Stimulated activated CD4-positive, alpha-beta T cell treated with anti-CD3 and anti-CD28 coated beads, Interleukin-12 subunit alpha, Interleukin-12 subunit beta, amount 100 ng/mL, for 4 hours (primary cell): ENCODE measurements around the gene GIMAP4.
"Not testable (repeated sequence)": the region's sequence is repeated elsewhere in the genome, so short reads cannot be mapped to it uniquely, and the experiment has no call there.

Experiments
- DNase-seq: peaks from one replicate; pipeline ENCODE4 v3.0.0-alpha.2; 2020

GIMAP4 gene

DNA sequence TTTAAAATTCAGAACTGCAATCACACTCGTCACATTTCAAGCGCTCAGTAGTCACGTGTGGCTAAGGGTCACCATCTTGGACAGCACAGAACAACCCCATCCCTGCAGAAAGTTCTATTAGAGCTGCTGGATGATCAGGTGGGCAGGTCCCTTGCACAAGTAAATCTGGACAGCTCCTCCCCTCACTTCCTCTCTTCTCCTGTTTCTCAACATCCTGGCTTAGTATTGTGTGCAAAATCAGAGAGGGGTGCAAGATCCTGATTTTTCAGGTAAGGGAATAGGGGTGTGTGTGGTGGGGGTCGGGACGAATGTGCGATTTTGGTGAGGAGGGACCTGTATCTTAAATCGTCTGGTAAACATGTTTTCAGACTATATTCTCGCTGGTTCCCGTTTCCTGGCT lies at the start of gene GIMAP4:
Gene GIMAP4 (plus strand): TSS at position 222 of the 400 bp plus-strand sequence. CDS start 2,512 bp downstream, outside the sequence.
- no peak for DNase-seq

DNA sequence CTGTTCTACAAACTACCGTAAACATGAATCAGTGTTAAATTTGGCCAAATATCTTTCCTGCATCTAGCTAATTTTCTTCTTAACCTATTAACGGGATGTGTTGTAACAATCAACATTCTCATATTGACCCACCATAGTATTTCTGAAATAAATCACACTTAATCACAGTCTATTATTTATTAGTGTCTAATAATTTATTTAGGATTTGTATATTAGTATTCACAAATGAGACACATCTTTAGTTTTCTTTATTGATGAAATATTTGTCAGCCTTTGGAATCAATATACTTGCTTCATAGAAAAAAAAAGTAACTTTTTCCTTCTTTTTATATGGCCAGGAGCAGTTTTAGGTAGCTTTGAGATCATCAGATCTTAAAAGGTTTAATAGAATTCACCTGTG lies 47.9 kb upstream of the GIMAP4 start:
- no peak for DNase-seq

DNA sequence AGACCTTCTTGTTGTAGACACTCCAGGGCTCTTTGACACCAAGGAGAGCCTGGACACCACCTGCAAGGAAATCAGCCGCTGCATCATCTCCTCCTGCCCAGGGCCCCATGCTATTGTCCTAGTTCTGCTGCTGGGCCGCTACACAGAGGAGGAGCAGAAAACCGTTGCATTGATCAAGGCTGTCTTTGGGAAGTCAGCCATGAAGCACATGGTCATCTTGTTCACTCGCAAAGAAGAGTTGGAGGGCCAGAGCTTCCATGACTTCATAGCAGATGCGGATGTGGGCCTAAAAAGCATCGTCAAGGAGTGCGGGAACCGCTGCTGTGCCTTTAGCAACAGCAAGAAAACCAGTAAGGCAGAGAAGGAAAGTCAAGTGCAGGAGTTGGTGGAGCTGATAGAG lies 47.0 kb upstream of the GIMAP4 start:
- DNase-seq, result no peak

DNA sequence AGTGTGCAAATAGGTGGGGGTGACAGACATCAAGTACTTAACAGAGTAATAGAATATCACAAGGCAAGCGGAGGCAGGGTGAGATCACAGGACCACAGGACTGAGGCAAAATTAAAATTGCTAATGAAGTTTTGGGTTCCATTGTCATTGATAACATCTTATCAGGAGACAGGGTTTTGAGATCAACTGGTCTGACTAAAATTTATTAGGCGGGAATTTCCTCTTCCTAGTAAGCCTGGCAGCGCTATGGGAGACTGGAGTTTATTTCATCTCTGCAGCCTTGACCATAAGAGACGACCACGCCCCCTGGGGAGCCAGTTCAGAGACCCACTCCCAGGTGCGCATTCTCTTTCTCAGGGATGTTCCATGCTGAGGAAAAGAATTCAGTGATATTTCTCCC lies 44.3 kb upstream of the GIMAP4 start:
- DNase-seq, result not testable (repeated sequence)

DNA sequence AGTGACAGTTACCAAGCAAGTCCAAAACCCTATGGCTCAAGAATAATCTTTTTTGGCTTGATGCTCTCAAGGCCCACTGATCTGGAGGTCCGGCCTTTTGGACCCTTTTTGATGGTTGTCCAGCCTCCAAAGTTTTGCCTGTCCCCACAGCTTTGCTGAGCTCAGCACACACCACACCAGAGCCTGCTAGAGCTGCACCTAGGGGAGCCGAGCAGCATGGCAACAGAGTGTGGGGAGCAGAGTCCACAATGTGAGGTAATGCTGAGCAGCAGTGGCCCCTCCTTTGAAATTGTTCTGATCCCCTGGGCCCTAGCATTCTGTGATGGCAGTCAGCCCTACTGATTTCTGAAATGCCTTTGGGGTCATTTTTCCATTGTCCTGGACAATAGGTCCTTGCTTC lies 43.2 kb upstream of the GIMAP4 start:
- no peak for DNase-seq

DNA sequence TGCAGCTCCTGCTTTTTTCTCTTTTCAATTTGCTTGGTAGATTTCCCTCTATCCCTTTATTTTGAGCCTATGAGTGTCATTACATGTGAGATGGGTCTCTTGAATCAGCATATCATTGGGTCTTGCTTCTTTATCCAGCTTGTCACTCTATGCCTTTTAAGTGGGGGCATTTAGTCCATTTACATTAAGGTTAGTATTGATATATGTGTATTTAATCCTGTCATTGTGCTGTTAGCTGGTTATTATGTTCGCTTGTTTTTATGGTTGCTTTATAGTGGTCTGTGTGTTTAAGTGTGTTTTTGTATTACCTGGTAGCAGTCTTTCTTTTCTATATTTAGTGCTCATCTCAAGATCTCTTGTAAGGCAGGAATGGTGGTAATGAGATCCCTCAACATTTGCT lies 35.5 kb upstream of the GIMAP4 start:
- DNase-seq, result no peak

DNA sequence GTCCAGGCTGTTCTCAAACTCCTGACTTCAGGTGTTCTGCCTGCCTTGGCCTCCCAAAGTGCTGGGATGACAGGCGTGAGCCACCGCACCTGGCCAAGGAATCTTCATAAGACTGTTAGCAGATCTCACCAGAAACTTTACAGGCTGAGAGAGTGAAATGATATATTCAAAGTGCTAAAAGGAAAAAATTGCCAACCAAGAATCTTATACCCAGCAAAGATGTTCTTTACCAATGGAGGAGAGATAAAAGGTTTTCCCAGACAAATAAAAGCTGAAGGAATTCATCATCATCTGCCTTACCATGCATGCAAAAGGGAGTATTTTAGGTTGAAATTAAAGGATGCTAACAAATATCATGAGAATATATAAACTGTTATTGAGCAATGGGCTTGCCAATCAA lies 28.9 kb upstream of the GIMAP4 start:
- no peak for DNase-seq

DNA sequence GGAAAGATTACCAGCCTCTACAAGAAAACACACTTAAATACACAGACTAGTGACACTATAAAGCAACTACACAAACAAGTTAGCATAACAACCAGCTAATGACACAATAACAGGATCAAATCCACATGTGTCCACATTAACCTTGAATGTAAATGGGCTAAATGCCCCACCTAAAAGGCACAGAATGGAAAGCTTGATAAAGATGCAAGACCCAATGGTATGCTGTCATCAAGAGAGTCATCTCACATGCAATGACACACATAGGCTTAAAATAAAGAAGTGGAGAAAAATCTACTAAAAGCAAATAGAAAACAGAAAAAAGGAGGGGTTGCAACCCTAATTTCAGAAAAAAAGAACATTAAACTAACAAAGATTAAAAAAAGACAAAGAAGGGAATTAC lies 14.0 kb upstream of the GIMAP4 start:
- DNase-seq, result no peak

DNA sequence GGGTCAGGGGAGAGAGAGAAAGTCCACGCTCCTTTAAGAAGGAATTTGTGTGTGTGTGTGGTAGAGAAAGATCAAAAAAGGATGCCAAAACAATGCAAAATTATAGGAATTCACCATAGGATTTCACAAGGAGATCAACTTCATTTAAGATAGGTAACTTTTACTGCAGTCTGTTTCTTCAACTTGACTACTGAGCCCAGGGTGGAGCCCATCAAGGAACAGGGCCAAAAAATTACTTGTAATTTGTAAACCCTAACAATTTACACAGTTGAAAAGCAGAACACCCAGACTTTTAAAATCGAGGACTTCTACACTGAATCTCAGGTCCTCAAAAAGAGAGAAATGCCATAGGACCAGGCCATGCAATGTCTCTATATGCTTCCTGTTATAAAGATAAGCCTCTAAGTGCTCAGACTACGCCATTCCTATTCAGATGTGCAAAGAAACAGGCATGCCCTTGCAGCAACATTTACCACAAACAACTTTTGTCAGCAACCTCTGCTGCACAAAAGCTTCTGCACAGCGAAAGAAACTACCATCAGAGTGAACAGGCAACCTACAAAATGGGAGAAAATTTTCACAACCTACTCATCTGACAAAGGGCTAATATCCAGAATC lies 10.6 kb upstream of the GIMAP4 start:
- no peak for DNase-seq

DNA sequence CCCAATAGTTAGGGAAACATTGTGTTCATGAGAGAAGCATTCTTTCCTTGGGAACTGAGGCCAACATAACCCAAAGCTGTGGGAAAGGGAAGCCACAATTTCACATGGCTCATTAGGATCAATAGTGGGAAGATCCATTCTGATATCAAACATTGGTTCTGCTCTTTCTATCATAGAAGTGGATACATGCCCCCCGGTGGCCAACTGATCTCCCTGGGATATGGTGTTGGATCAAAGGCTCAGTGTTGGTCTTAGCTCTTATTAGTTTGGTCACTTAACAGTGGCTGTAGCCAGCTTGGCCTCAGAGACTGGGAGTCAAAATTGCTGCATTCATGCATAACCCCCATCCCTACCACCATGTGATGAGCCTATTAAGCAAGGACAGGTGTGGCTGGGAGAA lies 6.7 kb upstream of the GIMAP4 start:
- DNase-seq, result no peak

DNA sequence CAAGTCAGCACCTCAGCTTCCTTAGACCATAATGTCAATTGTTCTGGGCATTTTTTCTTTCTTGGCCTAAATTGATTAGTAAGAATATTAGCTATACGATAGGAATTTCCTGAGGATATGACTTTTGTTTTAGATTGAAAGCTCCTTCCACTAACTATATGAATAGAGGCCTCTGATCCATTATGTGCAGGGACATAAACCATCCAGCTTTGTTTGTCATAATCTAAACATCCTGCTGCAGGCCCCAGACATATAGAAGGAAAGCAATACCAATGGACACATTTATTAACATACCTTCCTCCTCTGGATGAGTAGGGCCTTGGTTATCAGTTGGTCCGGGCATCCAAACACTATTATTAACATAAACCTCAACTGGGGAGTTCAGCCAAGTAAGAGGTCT lies 4.3 kb upstream of the GIMAP4 start:
- no peak for DNase-seq

DNA sequence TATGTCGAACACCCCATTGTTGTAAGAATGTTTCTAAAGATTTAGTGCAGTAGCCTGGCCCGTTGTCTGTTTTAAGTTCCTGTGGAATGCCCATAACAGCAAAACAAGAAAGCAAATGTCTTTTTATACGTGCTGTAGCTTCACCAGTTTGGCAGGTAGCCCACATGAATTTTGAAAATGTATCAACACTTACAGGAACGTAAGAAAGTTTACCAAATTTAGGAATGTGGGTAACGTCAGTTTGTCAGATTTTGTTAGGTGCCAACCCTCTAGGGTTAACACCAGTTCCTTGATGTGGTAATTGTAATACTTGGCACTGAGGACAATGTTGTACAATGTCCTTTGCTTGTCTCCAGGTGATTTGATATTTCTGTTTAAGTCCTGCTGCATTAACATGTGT lies 3.2 kb upstream of the GIMAP4 start:
- DNase-seq, result no peak

DNA sequence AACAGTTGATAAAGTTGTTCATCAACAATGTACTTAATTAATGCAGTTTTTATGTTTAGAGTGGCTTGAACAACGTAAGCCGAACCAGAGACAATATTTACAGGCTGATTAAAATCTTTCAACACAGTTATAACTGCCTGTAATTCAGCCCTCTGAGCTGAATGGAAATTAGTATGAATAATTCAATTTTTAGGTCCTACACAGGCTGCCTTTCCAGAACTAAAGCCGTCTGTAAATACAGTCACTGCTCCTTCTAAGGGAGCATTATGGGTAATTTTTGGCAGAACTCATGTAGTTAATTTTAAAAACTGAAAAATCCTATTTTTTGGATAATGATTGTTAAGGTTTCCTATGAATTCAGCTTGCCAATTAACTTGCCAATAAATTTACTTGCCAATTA lies 2.6 kb upstream of the GIMAP4 start:
- no peak for DNase-seq

DNA sequence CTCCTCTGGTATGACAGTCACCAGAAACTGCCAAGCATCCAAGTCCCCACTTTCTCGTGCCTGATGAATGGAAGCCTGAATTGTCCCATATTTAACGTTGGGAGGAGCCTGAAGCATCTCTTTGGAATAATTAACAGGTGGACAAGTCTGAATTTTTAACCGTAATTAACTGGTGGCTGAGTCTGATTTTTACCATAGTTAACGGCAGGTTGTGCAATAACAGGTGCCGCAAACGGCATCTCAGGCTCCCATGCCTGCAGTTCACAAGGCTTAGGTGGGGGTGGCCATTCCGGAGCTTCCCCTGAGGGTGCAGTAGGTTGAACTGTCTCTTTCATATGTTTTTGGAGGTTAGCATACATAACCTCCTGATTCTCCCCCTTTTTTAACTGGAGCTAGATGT lies 2.0 kb upstream of the GIMAP4 start:
- DNase-seq, result no peak

DNA sequence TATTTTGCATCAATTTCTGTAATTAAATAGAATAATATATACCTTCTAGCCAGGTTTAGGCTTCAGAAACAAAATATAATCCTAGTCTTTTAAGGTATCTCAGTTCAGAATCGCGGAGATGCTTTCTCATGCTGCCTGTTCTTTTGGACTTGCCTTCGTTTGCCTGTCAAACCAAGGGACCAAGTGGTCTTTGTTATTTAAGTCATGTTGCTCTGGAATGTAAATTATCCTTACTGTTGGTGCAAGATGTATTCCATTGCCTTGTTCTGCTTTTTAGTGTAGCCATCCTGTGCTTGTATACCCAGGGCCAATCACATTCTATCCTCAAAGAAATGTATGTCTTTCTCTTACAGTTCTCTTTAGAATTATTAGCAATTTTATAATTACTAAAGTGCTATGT lies 1.1 kb upstream of the GIMAP4 start:
- DNase-seq, result no peak

DNA sequence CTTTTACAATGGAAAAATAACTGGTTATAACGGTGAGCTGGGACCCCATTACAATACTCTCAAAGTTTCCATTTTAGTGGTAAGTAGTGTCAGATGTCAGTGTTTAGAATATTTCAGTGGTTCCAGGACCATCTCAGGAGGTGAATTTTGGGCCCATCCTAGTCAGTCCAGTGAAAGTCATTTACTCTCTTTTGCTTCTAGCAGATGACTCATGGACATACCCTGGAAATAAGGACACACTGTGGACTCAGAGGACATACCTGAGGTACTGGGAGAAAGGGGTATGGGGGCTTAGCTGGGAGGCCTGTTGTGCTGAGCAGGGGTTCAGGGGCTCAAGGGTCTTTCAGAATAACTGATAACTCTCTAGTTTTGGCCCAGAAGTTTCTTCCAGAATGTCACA lies 618 bp upstream of the GIMAP4 start:
- DNase-seq, result no peak

DNA sequence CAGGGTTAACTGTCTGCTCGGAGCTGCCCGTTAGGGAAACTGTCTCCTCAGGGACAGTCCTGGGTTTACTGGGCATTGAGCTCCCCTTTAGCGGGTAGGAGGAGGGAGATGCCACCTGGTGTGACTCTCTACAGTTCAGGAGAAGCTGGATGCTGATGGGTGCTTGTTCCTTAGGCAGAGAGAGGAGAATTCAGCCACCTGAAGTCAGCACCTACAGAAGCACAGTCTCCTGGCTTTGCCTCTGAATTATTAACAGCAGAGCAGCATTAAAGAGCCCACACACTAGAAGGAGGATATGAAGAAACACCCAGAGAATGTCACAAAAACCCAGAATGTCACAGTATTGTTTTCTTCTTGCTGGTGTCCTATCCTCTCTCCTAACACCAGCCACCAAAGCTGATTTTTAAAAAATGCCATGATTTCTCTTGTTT lies 696 bp downstream of the GIMAP4 start:
- DNase-seq, result no peak

DNA sequence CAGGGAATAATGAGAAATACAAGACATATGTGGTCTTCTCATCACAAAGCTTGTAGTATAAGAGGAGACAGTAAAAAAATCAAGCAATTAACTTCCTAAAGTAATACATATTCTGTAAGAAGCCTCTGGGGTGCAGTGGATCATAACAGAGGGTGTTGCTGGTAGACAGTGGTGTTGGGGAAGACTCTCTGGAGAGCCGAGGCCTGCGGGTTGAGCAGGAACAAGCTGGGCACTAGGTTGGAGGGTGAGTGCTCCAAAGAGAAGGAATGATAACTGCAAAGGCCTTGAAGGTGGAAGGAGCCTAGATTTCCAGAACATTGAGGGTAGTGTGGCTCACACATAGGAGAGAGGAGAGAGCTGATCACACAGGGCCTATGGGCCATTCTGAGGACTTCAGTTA lies 1.5 kb downstream of the GIMAP4 start:
- DNase-seq, result no peak

DNA sequence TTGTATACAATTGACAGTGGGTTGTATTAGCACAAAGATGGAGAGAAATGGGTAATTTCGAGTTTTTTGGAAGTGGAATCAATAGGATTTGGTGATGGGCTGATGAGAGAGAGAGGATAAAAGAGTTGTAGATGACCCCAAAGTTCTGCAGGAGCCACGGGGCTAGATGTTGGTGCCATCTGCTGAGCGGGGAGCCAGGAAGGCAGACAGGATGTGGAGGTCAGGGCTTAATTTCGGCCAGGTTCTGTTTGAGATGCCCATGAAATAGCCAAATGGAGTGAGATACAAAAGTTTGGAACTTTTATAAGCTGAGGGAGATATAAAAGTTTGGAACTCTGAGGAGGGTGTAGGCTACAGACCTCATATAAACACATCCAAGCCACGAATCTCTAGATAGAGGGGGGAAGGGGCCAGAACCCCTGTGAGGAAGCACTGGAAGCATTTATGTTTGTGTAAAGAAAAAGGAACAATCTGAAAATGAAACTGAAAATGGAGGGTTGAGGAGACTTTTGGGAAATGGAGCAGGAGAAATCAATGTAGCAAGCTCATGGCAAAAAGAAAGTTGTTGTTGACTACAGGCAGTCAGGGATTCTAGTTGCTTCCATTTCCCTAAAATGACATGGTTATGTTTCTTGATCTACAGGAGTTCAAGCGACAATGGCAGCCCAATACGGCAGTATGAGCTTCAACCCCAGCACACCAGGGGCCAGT lies 2.2 kb downstream of the GIMAP4 start:
- DNase-seq, result no peak

DNA sequence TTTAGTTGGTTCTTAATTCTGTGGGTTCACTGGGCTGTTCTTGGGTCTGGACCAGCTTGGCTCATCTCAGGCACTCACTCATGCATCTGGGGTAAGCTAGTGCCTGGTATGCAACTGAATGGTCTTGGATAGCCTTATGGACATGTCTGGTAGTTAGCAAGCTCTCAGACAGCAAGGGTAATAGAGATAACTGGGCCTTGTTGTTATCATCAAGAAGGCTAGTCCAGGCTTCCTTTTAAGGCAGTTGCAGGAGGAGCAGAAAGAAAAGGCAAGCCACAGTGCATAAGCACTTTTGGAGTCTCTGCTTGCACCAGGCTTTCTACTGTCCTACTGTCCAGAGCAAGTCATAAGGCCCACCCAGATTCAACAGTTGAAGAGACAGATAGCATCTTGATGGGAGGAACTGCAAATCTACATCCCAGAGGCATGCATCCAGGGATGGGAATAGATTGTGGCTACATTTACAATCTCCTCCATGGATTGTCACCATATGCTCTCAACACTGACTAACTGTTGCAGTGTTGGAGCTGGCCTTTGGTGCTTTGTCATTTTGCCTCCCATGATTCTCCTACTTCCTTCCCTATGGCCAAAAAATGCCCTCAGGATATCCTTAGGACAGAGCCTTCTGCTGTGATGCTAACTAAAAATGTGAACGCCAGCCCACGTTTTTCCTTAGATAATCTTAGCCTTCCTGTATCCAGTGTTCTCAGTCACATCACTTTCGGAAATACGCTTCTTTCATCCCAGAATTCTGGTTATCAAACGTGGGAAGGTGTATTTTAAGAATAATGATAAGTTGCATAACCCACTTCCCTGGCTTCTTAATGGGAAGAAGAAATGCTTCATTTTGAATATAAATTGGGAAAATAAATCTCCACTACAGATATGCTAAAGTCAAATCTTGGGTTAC lies 3.6 kb downstream of the GIMAP4 start:
- DNase-seq, result no peak

DNA sequence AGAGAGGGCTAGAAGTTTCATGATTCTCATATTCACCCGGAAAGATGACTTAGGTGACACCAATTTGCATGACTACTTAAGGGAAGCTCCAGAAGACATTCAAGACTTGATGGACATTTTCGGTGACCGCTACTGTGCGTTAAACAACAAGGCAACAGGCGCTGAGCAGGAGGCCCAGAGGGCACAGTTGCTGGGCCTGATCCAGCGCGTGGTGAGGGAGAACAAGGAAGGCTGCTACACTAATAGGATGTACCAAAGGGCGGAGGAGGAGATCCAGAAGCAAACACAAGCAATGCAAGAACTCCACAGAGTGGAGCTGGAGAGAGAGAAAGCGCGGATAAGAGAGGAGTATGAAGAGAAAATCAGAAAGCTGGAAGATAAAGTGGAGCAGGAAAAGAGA lies 5.3 kb downstream of the GIMAP4 start:
- DNase-seq, result no peak

DNA sequence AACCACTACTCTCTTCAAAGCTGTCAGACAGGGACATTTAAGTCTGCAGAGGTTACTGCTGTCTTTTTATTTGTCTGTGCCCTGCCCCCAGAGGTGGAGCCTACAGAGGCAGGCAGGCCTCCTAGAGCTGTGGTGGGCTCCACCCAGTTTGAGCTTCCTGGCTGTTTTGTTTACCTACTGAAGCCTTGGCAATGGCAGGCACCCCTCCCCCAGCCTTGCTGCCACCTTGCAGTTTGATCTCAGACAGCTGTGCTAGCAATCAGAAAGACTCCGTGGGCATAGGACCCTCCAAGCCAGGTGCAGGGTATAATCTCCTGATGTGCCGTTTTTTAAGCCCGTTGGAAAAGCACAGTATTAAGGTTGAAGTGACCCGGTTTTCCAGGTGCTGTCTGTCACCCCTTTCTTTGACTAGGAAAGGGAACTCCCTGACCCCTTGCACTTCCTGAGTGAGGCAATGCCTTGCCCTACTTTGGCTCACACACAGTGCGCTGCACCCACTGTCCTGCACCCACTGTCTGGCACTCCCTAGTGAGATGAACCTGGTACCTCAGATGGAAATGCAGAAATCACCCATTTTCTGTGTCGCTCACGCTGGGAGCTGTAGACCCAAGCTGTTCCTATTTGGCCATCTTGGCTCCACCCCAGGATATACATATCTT lies 12.9 kb downstream of the GIMAP4 start:
- DNase-seq, result not testable (repeated sequence)

DNA sequence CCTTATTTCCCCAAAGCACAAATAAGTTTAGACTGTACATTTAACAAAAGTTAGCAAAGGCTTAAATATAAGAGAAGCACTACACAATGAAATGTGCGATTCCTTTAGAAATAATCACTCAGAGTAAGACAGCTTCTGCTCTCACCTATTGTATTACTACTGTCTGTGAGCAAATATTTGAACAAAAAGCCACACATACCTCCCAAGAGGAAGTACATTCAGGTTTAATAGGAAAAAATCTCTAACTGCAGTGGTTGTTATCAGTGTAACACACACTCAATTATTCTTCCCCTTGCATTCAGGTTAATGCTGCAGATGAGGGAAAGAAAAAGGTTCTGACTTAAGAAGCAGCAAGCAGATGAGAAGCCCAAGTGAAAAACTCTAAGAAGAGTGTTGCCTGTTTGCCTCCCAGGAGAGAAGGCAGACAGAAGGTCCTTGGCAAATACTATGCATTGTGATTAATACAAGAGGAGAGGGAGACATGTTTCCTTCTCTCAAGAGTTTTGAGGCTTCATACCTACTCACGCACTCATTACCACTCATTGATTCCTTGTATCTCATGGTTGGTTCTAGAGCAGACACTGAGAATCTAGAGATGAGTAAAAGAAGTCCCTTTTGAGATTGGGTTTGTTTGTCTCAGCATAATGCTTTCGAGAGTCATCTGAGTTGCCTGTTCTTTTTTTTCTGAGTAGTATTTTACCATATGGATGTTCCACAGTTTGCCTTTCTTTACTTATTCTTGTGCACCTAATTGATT lies 13.6 kb downstream of the GIMAP4 start:
- no peak for DNase-seq
